ENCODE measurements around the gene GNA12. TPM values are rescaled to one million over a fixed set of nuclear protein-coding genes. Genes with fewer than 3 reads are reported as not detected.

Gene GNA12
- total and polyA plus RNA-seq, 2 of the 4 experiments (the other 2 are of a cell fraction) = 14.3 to 93.9 TPM

DNA sequence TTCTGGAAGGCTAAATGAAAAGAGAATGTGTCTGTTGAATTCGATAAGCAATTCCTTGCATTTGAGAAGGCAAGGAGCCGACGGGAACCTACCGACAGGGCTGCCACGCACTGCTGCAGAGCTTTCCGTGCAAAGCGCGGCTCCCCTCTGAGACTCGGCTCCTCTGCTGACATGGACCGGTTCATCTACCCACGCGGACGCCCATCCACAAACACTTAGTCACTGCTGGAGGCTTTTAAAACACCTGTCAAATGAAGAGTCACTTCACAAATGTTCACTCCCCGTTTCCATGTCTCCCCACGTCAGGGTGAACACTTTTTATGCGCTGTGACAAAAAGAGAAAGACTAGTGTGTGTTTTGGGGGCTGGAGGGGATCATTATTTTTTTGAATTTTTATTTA lies 124.1 kb downstream of the GNA12 start:
- H3K27ac ChIP-seq (ENCODE audit: insufficient read depth, low read length) = no peak overlapping the region
- in situ Hi-C loops (cut with MboI; ENCODE audit: low sequenced_read_pairs) (no loop called here), dilution Hi-C loops (cut with HindIII; ENCODE audit: low sequenced_read_pairs, unreplicated experiment) (no loop called here), intact Hi-C loops (cut with micrococcal nuclease) (no loop called here)
- no peak overlapping the region for H4K8ac ChIP-seq (ENCODE audit: low read depth in 2 of 2, low read length in 2 of 2)
- H3K14ac ChIP-seq (replicated peaks; ENCODE audit: low read depth, low read length) = no peak overlapping the region
- no peak for TF ChIP-seq SMC3 (IDR thresholded peaks at IDR 0.05; ENCODE audit: low read depth, low read length)
- TF ChIP-seq ELK1 (IDR thresholded peaks at IDR 0.05; ENCODE audit: borderline replicate concordance, low read depth, low read length) = no peak
- no peak for TF ChIP-seq NFE2L2 (IDR thresholded peaks at IDR 0.05; ENCODE audit: low read depth, low read length)
- no peak for TF ChIP-seq RCOR1 (IDR thresholded peaks at IDR 0.05; ENCODE audit: insufficient replicate concordance, low read length)
- TF ChIP-seq BHLHE40 (IDR thresholded peaks at IDR 0.05; ENCODE audit: low read depth, low read length) = no peak
- no peak for TF ChIP-seq USF2 (IDR thresholded peaks at IDR 0.05; ENCODE audit: low read depth, low read length)
- no peak for TF ChIP-seq FOS (IDR thresholded peaks at IDR 0.05; ENCODE audit: low read depth, low read length)
- no peak for TF ChIP-seq RFX5 (IDR thresholded peaks at IDR 0.05; ENCODE audit: low read depth, low read length)
- TF ChIP-seq MAFK (IDR thresholded peaks at IDR 0.05; ENCODE audit: low read depth, low read length) = no peak
- TF ChIP-seq MAZ (IDR thresholded peaks at IDR 0.05; ENCODE audit: borderline replicate concordance, low read depth, low read length) = no peak
- no peak for TF ChIP-seq MXI1 (IDR thresholded peaks at IDR 0.05; ENCODE audit: borderline replicate concordance, low read depth, low read length)
- TF ChIP-seq CHD1 (IDR thresholded peaks at IDR 0.05; ENCODE audit: low read depth, low read length) = no peak
- no peak for TF ChIP-seq CEBPB (IDR thresholded peaks at IDR 0.05; ENCODE audit: low read depth, low read length)
- TF ChIP-seq POLR2A (IDR thresholded peaks at IDR 0.05; ENCODE audit: low read depth, low read length) = no peak
- TF ChIP-seq CTCF (conservative IDR thresholded peaks at IDR 0.05; ENCODE audit: low read depth, low read length) = no peak
- no peak for TF ChIP-seq RAD21 (IDR thresholded peaks at IDR 0.05; ENCODE audit: low read length)
- no peak overlapping the region for H3K18ac ChIP-seq (ENCODE audit: low read depth, low read length)
- peaks cover 33% of the 10 kb centered on the region for H3K36me3 ChIP-seq (ENCODE audit: control insufficient read depth, insufficient read depth, low read length)
- no peak overlapping the region for H2AFZ ChIP-seq (replicated peaks; ENCODE audit: low read length, poor library complexity)
- no peak overlapping the region for H3K9ac ChIP-seq (ENCODE audit: low read depth, low read length)
- H3K56ac ChIP-seq (ENCODE audit: extremely low read depth, insufficient read depth, low read length) = no peak overlapping the region
- no peaks in the 10 kb centered on the region for H3K9me3 ChIP-seq (ENCODE audit: control insufficient read depth, insufficient read depth, low read length)
- ChIA-PET CTCF (no interaction called here), POLR2A (ENCODE audit: unreplicated experiment) (no interaction called here)
- H3K79me1 ChIP-seq (ENCODE audit: low read depth in 1 of 2, low read length in 2 of 2) = peaks cover 7 to 44% of the 10 kb centered on the region in 2 experiments
- no peak overlapping the region for H3K4me3 ChIP-seq (ENCODE audit: insufficient read depth, low read depth, low read length)
- H4K20me1 ChIP-seq (ENCODE audit: insufficient read depth, low read length) = no peaks in the 10 kb centered on the region
- H4K91ac ChIP-seq (ENCODE audit: insufficient read depth, low read depth, low read length) = no peak overlapping the region
- H3K4ac ChIP-seq (ENCODE audit: low read depth, low read length) = no peak overlapping the region
- H3K23ac ChIP-seq (ENCODE audit: low read depth, low read length) = no peak overlapping the region
- H2AK9ac ChIP-seq (replicated peaks; ENCODE audit: low read depth, low read length, poor library complexity) = no peak overlapping the region
- peaks cover 18% of the 10 kb centered on the region for H3K9me1 ChIP-seq (ENCODE audit: insufficient read depth, low read length)
- no peak overlapping the region for H2BK15ac ChIP-seq (ENCODE audit: low read depth, low read length)
- no peak overlapping the region for H2BK5ac ChIP-seq (ENCODE audit: low read depth, low read length, poor library complexity, severe bottlenecking)
- H2BK20ac ChIP-seq (ENCODE audit: low read depth, low read length) = no peak overlapping the region
- no peak overlapping the region for H2AK5ac ChIP-seq (ENCODE audit: low read depth, low read length)
- ATAC-seq (ENCODE audit: low read depth) = no peak
- no peak overlapping the region for H4K5ac ChIP-seq (ENCODE audit: low read depth, low read length)
- no TSS peak for BruUV-seq (replicated peaks)
- H3K4me1 ChIP-seq (ENCODE audit: control insufficient read depth, insufficient read depth, low read length) = peaks cover 11% of the 10 kb centered on the region; the same call in 1 of the 2 replicates
- no peak for DNase-seq
- no peak overlapping the region for H2BK120ac ChIP-seq (ENCODE audit: low read depth, low read length)
- no peak overlapping the region for H3K4me2 ChIP-seq (ENCODE audit: low read depth, low read length)
- H3K27me3 ChIP-seq (ENCODE audit: control insufficient read depth, insufficient read depth, low read length) = no peaks in the 10 kb centered on the region
- 90% methylated on average over 9 of the region's 16 CpGs; no CpG with 5 or more reads in 1 of the 2 experiments for WGBS, 2 experiments (ENCODE audit: extremely low coverage in 2 of 2, insufficient read length in 1 of 2)

All from IMR-90 (cell line).